ENCODE results near the gene THAP3.

DNA sequence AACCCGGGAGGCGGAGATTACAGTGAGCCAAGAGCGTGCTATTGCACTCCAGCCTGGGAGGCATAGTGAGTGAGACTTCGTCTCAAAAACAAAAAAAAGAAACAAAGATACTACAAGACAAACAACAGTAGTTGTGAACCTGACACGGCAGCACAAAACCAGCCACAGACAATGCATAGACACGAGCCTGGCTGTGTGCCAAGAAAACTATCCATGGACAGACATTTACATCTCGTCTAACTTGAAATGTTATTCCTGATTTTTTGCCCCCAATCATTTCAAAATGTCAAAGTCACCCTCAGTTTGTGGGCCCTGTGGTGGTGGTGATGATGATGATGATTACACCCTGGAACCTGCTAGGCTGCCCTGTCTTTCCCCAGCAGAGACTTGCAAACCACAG is 28.3 kb upstream of the THAP3 start:
- TF ChIP-seq, protein P1, sequence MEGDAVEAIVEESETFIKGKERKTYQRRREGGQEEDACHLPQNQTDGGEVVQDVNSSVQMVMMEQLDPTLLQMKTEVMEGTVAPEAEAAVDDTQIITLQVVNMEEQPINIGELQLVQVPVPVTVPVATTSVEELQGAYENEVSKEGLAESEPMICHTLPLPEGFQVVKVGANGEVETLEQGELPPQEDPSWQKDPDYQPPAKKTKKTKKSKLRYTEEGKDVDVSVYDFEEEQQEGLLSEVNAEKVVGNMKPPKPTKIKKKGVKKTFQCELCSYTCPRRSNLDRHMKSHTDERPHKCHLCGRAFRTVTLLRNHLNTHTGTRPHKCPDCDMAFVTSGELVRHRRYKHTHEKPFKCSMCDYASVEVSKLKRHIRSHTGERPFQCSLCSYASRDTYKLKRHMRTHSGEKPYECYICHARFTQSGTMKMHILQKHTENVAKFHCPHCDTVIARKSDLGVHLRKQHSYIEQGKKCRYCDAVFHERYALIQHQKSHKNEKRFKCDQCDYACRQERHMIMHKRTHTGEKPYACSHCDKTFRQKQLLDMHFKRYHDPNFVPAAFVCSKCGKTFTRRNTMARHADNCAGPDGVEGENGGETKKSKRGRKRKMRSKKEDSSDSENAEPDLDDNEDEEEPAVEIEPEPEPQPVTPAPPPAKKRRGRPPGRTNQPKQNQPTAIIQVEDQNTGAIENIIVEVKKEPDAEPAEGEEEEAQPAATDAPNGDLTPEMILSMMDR (IDR thresholded peaks at IDR 0.05) = no peak
- no peak for TF ChIP-seq POLR2A (IDR thresholded peaks at IDR 0.05)
